GM12875 (cell line): ENCODE measurements around the gene TIMM22.
"Not testable (repeated sequence)": the region's sequence is repeated elsewhere in the genome, so short reads cannot be mapped to it uniquely, and the experiment has no call there.

Experiments
- H3K4me3 ChIP-seq: one replicate; pipeline ENCODE4 v1.5.1; 2011; ENCODE audit warnings: low read depth, low read length, control low read depth
- TF ChIP-seq, protein P1 (sequence below): IDR thresholded peaks from 2 replicates; pipeline ENCODE4 v1.5.1; 2011; ENCODE audit warnings: low read depth, mild to moderate bottlenecking, control low read depth, inconsistent platforms, low read length, moderate library complexity, borderline replicate concordance; ENCODE audit not compliant: insufficient read depth

The TIMM22 gene

DNA sequence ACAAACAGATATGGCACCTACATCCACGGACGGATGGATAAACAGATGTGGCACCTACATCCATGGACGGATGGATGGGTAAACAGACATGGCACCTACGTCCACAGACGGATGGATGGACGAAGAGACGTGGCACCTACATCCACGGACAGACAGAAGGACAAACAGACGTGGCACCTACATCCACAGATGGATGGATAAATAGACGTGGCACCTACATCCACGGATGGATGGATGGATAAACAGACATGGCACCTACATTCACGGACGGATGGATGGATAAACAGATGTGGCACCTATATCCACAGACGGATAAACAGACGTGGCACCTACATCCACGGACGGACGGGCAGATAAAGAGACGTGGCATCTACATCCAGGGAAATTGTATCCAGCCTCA, 45.6 kb downstream of the TIMM22 start:
- no peak overlapping the region for H3K4me3 ChIP-seq
- TF ChIP-seq, protein P1, sequence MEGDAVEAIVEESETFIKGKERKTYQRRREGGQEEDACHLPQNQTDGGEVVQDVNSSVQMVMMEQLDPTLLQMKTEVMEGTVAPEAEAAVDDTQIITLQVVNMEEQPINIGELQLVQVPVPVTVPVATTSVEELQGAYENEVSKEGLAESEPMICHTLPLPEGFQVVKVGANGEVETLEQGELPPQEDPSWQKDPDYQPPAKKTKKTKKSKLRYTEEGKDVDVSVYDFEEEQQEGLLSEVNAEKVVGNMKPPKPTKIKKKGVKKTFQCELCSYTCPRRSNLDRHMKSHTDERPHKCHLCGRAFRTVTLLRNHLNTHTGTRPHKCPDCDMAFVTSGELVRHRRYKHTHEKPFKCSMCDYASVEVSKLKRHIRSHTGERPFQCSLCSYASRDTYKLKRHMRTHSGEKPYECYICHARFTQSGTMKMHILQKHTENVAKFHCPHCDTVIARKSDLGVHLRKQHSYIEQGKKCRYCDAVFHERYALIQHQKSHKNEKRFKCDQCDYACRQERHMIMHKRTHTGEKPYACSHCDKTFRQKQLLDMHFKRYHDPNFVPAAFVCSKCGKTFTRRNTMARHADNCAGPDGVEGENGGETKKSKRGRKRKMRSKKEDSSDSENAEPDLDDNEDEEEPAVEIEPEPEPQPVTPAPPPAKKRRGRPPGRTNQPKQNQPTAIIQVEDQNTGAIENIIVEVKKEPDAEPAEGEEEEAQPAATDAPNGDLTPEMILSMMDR = no peak

DNA sequence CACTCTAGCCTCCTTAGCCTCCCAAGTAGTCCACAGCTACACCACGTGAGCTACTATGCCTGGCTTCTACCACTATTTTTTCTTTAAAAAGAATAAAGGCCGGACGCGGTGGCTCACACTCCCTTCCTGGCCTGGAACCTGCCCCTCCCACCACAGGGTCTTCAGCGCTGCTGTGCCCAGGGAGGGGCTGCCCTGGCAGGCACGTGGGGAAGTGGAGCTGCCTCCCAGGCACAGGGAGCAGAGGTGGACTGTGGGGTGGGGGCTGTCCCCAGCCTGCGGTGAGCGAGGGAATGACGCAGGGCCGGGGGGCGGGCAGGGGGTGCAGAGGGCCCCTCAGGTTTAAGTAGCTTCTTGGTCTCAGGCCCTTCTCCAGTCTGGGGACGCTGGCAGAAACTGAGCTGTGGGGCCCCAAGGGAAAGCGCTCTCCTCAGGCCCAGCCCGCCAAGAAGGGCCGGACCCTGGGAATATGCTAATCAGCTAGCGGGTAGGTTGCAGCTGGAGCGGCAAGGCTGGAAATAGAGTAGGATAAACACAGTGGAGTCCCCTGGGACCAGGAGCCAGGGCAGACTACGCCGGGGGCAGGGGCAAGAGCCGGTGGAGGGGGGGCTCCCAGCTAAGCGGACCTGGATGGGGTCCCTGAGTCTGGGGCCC, 46.8 kb downstream of the TIMM22 start:
- H3K4me3 ChIP-seq = no peak overlapping the region
- TF ChIP-seq, protein P1 = no peak

DNA sequence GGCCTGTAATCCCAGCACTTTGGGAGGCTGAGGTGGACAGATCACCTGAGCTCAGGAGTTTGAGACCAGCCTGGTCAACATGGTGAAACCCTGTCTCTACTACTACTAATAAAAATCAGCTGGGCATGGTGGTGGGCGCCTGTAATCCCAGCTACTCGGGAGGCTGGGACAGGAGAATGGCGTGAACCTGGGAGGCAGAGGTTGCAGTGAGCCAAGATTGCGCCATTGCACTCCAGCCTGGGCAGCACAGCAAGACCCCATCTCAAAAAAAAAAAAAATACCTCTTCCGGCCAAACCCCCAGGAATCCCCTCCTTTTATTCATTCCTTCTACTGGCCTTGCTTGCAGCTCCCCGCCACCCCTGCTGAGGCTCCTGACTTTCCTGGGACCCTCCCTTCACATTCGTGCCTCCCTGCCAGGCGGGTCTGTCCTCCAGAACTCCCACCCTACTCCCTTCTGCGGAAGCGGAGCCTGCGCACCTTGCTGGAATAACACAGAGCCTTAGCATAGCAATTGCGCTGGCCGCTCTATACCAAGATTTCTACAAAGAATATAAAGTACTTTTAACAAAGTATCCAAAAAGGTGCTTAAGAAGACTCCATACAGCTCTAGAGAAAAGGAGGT, 47.6 kb downstream of the TIMM22 start:
- H3K4me3 ChIP-seq = not testable (repeated sequence)

DNA sequence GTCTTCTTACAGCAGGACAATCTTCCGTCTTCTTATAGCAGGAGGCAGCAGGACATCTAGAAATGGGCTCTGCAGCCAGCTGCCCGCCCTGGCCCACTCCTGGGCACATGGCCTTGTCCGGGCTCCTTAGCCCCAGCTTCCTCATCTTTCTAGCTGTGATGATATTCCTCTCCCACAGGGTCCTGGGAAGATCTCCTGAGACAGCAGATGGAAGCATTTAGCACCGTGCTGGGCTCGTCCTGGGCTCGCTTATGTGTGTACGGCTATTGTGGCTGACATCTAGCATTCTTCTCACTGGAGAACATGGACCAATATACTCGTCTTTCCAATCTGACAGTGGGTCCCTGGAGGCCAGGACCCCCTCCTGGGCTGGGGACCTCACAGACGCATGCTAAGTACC, 48.5 kb downstream of the TIMM22 start:
- H3K4me3 ChIP-seq = no peak overlapping the region
- TF ChIP-seq, protein P1 = no peak

DNA sequence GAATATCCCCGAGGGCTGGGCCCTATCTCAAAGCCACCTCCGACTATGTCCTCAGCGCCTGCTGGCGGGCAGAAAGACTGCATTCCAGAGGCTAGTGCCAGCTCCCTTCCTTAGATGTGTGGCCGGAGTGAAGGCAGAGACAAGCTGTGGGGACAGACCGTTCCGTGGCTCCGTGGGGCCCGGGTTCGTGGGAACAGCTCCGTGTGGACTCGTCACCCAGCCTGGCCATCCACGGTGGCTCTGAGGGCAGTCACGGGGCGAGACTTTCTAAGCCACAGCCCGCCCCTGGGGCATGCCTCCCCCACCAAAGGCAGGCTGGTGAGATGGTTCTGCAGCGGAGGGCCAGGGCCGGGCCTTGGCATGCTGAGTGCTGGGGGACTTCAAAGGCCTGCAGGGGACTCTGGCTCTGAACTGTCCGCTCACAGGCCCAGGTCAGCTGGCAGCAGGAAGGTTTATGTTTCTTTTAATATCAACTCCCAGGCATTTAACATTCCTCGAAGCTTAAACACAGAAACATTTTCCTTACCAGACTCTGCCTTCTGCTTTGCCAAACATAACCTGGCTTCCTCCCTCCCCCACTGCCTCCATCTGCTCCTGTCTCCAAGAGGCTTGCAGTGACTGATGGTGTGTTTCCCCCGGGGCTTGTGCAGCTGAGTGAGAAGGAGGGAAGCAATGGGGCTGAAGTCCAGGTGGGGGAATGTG, 50.4 kb downstream of the TIMM22 start:
- H3K4me3 ChIP-seq = no peak overlapping the region
- TF ChIP-seq, protein P1 = no peak

DNA sequence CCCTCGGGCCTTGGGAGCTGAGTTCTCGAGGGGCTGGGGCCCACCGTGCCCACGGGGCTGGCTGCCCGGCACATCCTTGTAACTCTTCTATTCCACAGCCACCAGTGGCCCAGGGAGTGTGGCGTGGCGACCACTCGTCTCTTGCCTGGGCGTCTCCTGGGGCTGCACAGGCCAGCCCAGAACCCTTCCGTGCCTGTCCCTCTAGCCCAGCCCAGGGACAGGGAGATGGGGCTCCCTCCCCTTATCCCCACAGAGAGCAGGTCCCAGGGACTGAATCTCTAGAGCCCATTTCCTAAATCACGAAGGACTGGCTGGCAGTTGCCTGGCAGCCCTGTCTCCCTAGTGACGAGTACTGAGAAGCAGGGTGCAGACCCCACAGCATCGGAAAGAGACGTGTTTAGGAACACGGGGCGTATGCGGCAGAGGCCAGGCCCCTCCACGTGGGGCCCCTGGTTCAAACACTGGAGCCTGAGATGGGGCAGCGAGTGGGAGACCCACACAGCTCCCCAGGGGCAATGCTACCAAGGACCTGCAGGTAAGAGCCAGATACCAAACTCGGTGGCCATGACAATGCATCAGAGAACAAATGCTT, 51.0 kb downstream of the TIMM22 start:
- H3K4me3 ChIP-seq = no peak overlapping the region
- TF ChIP-seq, protein P1 = no peak

DNA sequence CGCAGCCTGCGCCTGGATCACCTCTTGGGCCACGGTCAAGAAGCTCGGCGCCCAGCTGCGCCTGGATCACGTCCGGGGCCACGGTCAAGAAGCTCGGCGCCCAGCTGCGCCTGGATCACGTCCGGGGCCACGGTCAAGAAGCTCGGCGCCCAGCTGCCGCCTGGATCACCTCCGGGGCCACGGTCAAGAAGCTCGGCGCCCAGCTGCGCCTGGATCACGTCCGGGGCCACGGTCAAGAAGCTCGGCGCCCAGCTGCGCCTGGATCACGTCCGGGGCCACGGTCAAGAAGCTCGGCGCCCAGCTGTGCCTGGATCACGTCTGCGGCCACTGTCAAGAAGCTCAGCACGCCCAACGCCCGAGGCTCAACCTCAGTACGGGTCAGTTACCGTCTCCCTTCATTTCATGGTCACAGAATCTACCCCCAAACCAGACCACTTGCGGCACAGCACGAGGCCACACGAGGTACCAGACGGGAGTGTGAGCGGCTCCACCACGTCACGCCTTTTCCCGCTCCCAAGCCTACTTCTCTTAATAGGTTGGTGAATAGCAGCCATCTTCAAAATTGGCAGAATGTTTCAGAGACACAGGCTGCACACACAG, 51.7 kb downstream of the TIMM22 start:
- not testable (repeated sequence) for H3K4me3 ChIP-seq
